Measurements from ENCODE around the gene CEACAM21.

The CEACAM21 gene

GRCh38 chr19:41587101-41587837 lies 11.3 kb downstream of the CEACAM21 start:
- DNase-seq (ENCODE audit: low spot score): no peak

- no peak for DNase-seq (ENCODE audit: low spot score)
These were observed 11.9 kb downstream of the CEACAM21 start for GRCh38 chr19:41587838-41588210.

- peak; percentile 20 for DNase-seq (ENCODE audit: low spot score)
These were observed 12.7 kb downstream of the CEACAM21 start for GRCh38 chr19:41588497-41589209.

GRCh38 chr19:41589371-41589770 lies 13.4 kb downstream of the CEACAM21 start:
- no peak for DNase-seq (ENCODE audit: low spot score)

- no peak for DNase-seq (ENCODE audit: low spot score)
These were observed 15.0 kb downstream of the CEACAM21 start for GRCh38 chr19:41590936-41591335.

GRCh38 chr19:41591951-41592562 lies 16.1 kb downstream of the CEACAM21 start:
- DNase-seq (ENCODE audit: low spot score): no peak

GRCh38 chr19:41595258-41595889 lies 19.4 kb downstream of the CEACAM21 start:
- peak; percentile 89 for DNase-seq (ENCODE audit: low spot score)

GRCh38 chr19:41595890-41596280 lies 19.9 kb downstream of the CEACAM21 start:
- DNase-seq (ENCODE audit: low spot score): no peak

GRCh38 chr19:41597600-41598041 lies 21.7 kb downstream of the CEACAM21 start:
- DNase-seq (ENCODE audit: low spot score): peak; percentile 86

- no peak for DNase-seq (ENCODE audit: low spot score)
These were observed 23.4 kb downstream of the CEACAM21 start for GRCh38 chr19:41599175-41599966.

GRCh38 chr19:41601771-41602170 lies 25.8 kb downstream of the CEACAM21 start:
- DNase-seq (ENCODE audit: low spot score): no peak

- DNase-seq (ENCODE audit: low spot score): no peak
These were observed 28.9 kb downstream of the CEACAM21 start for GRCh38 chr19:41604831-41605230.

GRCh38 chr19:41606215-41606837 lies 30.4 kb downstream of the CEACAM21 start:
- DNase-seq (ENCODE audit: low spot score): no peak

GRCh38 chr19:41607668-41608067 lies 31.7 kb downstream of the CEACAM21 start:
- no peak for DNase-seq (ENCODE audit: low spot score)

- no peak for DNase-seq (ENCODE audit: low spot score)
These were observed 34.8 kb downstream of the CEACAM21 start for GRCh38 chr19:41610789-41611188.

- DNase-seq (ENCODE audit: low spot score): no peak
These were observed 36.5 kb downstream of the CEACAM21 start for GRCh38 chr19:41612483-41612882.

- no peak for DNase-seq (ENCODE audit: low spot score)
These were observed 39.2 kb downstream of the CEACAM21 start for GRCh38 chr19:41615207-41615606.

- no peak for DNase-seq (ENCODE audit: low spot score)
These were observed 41.0 kb downstream of the CEACAM21 start for GRCh38 chr19:41616792-41617621.

- DNase-seq (ENCODE audit: low spot score): no peak
These were observed 42.2 kb downstream of the CEACAM21 start for GRCh38 chr19:41617941-41618730.

Data from CD4-positive, alpha-beta T cell treated with Interleukin-2 at 100 ng/mL for 4 hours (primary cell).